SK-MEL-5 (cell line): Measurements from ENCODE around the gene MGST3. TPM values are rescaled to one million over a fixed set of nuclear protein-coding genes. Genes with fewer than 3 reads are reported as not detected.
"Not testable (repeated sequence)": the region's sequence is repeated elsewhere in the genome, so short reads cannot be mapped to it uniquely, and the experiment has no call there.

Experiments used
- DNase-seq: peaks from one replicate; pipeline ENCODE4 v3.0.0-alpha.2; 2016; ENCODE audit warnings: low read depth, low spot score
- in situ Hi-C: cut with HindIII; loops from 2 replicates; pipeline ENCODE4 v1.10.0; 2016; ENCODE audit warnings: low sequenced_read_pairs, high pct_unique_total_duplicates, low pct_unique_long_range_greater_than_20kb
- total RNA-seq: library from RNA; depleted of rRNA; stranded (reverse); fragments of >200 nt; shearing (Covaris generic); gene quantifications from 2 replicates; pipeline ENCODE4 v1.2.3, GENCODE V29; 2014

Gene MGST3
- total RNA-seq, 1 experiment from 2014 or later: 163 TPM

GRCh38 chr1:165641231-165641987 lies 10.4 kb downstream of the MGST3 start:
- DNase-seq: no peak
- in situ Hi-C loops: no loop called here

- DNase-seq: no peak
- in situ Hi-C loops: no loop called here
These were observed 13.2 kb downstream of the MGST3 start for GRCh38 chr1:165644064-165644735.

GRCh38 chr1:165645654-165646366 lies 14.8 kb downstream of the MGST3 start:
- no peak for DNase-seq
- in situ Hi-C loops: no loop called here

- DNase-seq: no peak
- in situ Hi-C loops: no loop called here
These were observed 16.5 kb downstream of the MGST3 start for GRCh38 chr1:165647517-165647916.

GRCh38 chr1:165647970-165648369 lies 16.9 kb downstream of the MGST3 start:
- in situ Hi-C loops: no loop called here
- DNase-seq: no peak

GRCh38 chr1:165648919-165649572 lies 18.0 kb downstream of the MGST3 start:
- DNase-seq: no peak
- in situ Hi-C loops: no loop called here

- DNase-seq: no peak
- in situ Hi-C loops: no loop called here
These were observed 20.1 kb downstream of the MGST3 start for GRCh38 chr1:165650981-165651625.

GRCh38 chr1:165658766-165659580 lies 27.9 kb downstream of the MGST3 start:
- in situ Hi-C loops, DNase-seq: not testable (repeated sequence)

- no peak for DNase-seq
- in situ Hi-C loops: no loop called here
These were observed 28.5 kb downstream of the MGST3 start for GRCh38 chr1:165659581-165659895.

GRCh38 chr1:165661703-165662102 lies 30.7 kb downstream of the MGST3 start:
- no peak for DNase-seq

GRCh38 chr1:165662186-165662585 lies 31.2 kb downstream of the MGST3 start:
- DNase-seq: no peak
- in situ Hi-C loops: no loop called here

More at GRCh38 chr1:165661703-165662102, 30.7 kb downstream of the MGST3 start:
- in situ Hi-C loops: no loop called here

GRCh38 chr1:165666152-165666825 lies 35.3 kb downstream of the MGST3 start:
- in situ Hi-C loops: no loop called here
- peak; percentile 5 for DNase-seq

GRCh38 chr1:165668184-165668583 lies 37.1 kb downstream of the MGST3 start:
- in situ Hi-C loops: no loop called here
- DNase-seq: no peak

GRCh38 chr1:165671526-165671925 lies 40.5 kb downstream of the MGST3 start:
- in situ Hi-C loops: no loop called here
- no peak for DNase-seq

GRCh38 chr1:165674599-165674998 lies 43.6 kb downstream of the MGST3 start:
- in situ Hi-C loops: no loop called here
- DNase-seq: no peak

- DNase-seq: no peak
- in situ Hi-C loops: no loop called here
These were observed 44.8 kb downstream of the MGST3 start for GRCh38 chr1:165675794-165676193.
